ENCODE data around the gene PLXNB1. TPM values are rescaled to one million over a fixed set of nuclear protein-coding genes. Genes with fewer than 3 reads are reported as not detected.

Gene PLXNB1
- total and polyA plus RNA-seq, 2 experiments from 2014 or later, result 49.0 to 144 TPM

GRCh38 chr3:48418140-48418539 is 11.7 kb downstream of the PLXNB1 start (continued):
- TF ChIP-seq ZNF331 (CRISPR knock-in tag; IDR thresholded peaks at IDR 0.05; ENCODE audit: low read depth) (no peak), STAT1 (IDR thresholded peaks at IDR 0.05; ENCODE audit: unreplicated experiment) (no peak), ETS1 (IDR thresholded peaks at IDR 0.05) (no peak)

GRCh38 chr3:48417529-48418108 is 12.3 kb downstream of the PLXNB1 start:
- H4K20me1 ChIP-seq (replicated peaks; ENCODE audit: insufficient read depth), result peaks cover 12% of the 10 kb centered on the region; the same call in 1 of the 2 replicates
- H3K4me1 ChIP-seq (ENCODE audit: insufficient read depth), result no peaks in the 10 kb centered on the region
- H3F3A ChIP-seq (replicated peaks; ENCODE audit: low read depth), result no peaks in the 10 kb centered on the region
- Mint-ChIP-seq H3K36me3 (ENCODE audit: low read depth) (peaks cover 77% of the 10 kb centered on the region), H3K4me3 (no peak overlapping the region), H3K4me1 (no peaks in the 10 kb centered on the region), H3K27ac (no peak overlapping the region), H3K27me3 (ENCODE audit: insufficient read depth, low read depth, poor library complexity) (peaks cover 16% of the 10 kb centered on the region), H3K9me3 (no peaks in the 10 kb centered on the region)
- no peak overlapping the region for H2AFZ ChIP-seq
- peaks cover 11% of the 10 kb centered on the region; the same call in 1 of the 2 replicates for H3K36me3 ChIP-seq (ENCODE audit: insufficient read depth)
- no peaks in the 10 kb centered on the region for H3K27me3 ChIP-seq (ENCODE audit: insufficient read depth)
- H3K27ac ChIP-seq (ENCODE audit: low read depth), result no peak overlapping the region
- peaks cover 6% of the 10 kb centered on the region for H3K79me2 ChIP-seq (replicated peaks; ENCODE audit: insufficient read depth)
- ATAC-seq (no peak), DNase-seq (ENCODE audit: low spot score) (no peak)
- H3K4me3 ChIP-seq, result no peak overlapping the region
- H3K4me2 ChIP-seq, result no peak overlapping the region
- H3K9me2 ChIP-seq (ENCODE audit: insufficient read depth), result no peaks in the 10 kb centered on the region
- no peak for TF ChIP-seq EZH2 (IDR thresholded peaks at IDR 0.05; ENCODE audit: low read depth, unreplicated experiment)
- TF ChIP-seq ZNF114 (CRISPR knock-in tag; IDR thresholded peaks at IDR 0.05), result no peak
- no peak for TF ChIP-seq EZH2phosphoT487 (IDR thresholded peaks at IDR 0.05; ENCODE audit: unreplicated experiment)
- no peak for TF ChIP-seq NANOG (IDR thresholded peaks at IDR 0.05; ENCODE audit: borderline replicate concordance)
- no peak for TF ChIP-seq ZNF331 (CRISPR knock-in tag; IDR thresholded peaks at IDR 0.05; ENCODE audit: low read depth)
- no peak for TF ChIP-seq CTCF (conservative IDR thresholded peaks at IDR 0.05; ENCODE audit: low read depth in 2 of 2)
- no peak for TF ChIP-seq CREB1 (CRISPR knock-in tag; IDR thresholded peaks at IDR 0.05; ENCODE audit: low read depth)
- no peak for TF ChIP-seq ETS1 (IDR thresholded peaks at IDR 0.05)
- TF ChIP-seq JUNB (IDR thresholded peaks at IDR 0.05; ENCODE audit: unreplicated experiment), result no peak
- TF ChIP-seq ZNF462 (CRISPR knock-in tag; IDR thresholded peaks at IDR 0.05), result no peak

All from GM23338 (cell line).